GM12875 (cell line): ENCODE data around the gene PDE9A.
"Not testable (repeated sequence)": the region's sequence is repeated elsewhere in the genome, so short reads cannot be mapped to it uniquely, and the experiment has no call there.

Experiments used
- H3K4me3 ChIP-seq: one replicate; pipeline ENCODE4 v1.5.1; 2011; ENCODE audit warnings: low read depth, low read length, control low read depth
- CTCF ChIP-seq: IDR thresholded peaks from 2 replicates; pipeline ENCODE4 v1.5.1; 2011; ENCODE audit warnings: low read depth, mild to moderate bottlenecking, control low read depth, inconsistent platforms, low read length, moderate library complexity, borderline replicate concordance; ENCODE audit not compliant: insufficient read depth

PDE9A gene

DNA sequence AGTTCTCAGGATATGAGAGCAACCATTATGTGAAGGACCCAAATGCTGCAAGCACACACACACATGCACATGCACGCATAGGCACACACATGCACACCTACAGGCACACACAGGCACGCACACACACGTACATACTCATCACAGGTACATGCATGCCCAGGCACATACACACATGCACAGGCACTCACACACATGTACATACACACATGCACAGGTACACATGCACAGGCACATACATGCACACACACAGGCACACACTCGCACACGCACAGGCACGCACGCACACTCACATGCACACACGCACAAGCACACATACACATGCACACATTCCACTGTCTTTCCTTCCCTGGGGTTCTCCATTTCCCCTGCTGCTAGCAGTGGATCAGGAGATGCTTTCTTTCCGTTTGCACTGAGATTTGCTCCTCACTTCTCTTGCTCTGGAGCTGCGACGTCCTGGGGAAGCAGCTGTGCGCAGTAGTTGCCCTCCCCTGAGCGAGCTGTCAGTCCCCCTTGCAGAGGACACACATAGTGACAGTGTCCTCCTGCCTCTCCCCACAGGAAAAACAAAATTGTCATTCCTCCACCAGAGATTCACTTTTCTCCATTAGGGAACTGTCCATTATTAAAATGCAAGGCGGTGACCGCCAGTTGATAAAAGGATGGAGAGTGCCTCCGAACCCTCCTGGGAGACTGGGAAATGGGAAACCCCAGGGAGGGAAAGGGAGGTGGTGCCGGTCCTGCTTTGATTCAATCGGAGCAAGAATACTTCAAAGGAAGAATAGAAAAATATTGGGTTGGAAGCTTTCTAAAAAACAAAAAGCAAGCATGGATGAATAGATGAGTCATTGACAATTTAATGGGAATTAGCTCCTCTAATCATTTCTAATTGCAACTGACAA, 156.4 kb downstream of the PDE9A start:
- no peak overlapping the region for H3K4me3 ChIP-seq
- no peak for TF ChIP-seq CTCF

DNA sequence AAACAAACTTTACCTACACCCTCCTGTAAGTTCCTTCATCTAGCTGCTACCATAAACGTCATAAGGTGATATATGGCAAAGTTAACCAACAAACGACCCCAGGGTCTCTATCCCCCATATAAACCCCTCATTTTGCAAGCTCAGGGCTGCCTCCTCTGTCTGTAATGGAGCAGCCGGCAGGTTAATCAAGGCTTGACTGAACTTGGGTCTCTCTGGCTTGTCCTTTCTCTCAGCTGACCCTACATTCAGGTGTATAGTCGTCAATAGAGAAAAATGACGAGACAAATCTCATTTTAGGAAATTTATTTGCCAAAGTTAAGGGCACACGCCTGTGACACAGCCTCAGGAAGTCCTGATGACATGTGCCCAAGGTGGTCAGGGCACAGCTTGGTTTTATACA, 158.5 kb downstream of the PDE9A start:
- no peak for TF ChIP-seq CTCF
- H3K4me3 ChIP-seq, result no peak overlapping the region

- not testable (repeated sequence) for H3K4me3 ChIP-seq
Observed at GRCh38 chr21:42812528-42813241, 159.3 kb downstream of the PDE9A start.

- no peak overlapping the region for H3K4me3 ChIP-seq
- no peak for TF ChIP-seq CTCF
Observed at GRCh38 chr21:42815217-42815616, 161.8 kb downstream of the PDE9A start.

GRCh38 chr21:42818328-42818749, 164.9 kb downstream of the PDE9A start:
- peak; percentile 75 for TF ChIP-seq CTCF
- no peak overlapping the region for H3K4me3 ChIP-seq

DNA sequence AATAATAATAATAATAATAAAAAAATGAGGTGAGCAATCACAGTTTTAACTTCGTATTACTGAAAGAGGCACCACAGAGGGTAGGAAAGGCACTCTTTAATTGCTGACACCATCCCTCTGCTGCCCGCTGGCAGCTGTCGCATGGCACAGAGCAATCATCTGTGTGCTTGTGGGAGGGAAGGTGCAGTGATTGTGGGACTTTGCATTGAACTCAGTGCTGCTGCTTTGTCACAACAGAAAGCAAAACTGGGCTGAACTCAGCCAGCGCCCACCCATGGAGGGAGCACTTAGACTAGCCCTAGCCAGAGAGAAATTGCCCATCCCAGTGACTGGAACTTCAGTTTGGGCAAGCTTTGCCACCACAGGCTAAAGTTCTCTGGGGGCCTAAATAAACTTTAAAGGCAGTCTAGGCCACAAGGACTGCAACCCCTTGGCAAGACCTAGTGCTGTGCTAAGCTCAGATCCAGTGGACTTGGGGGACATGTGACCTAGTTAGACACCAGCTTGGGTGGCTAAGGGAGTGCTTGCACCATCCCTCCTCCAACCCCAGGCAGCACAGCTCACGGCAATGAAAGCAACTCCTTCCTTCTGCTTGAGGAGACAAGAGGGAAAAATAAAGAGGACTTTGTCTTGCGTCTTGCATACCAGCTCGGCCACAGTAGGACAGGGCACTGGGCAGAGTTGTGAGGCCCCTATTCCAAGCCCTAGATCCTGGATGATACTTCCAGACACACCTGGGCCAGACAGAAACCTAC, 166.6 kb downstream of the PDE9A start:
- no peak for TF ChIP-seq CTCF
- no peak overlapping the region for H3K4me3 ChIP-seq
